ENCODE data around the gene ZDHHC14.

Gene ZDHHC14

DNA sequence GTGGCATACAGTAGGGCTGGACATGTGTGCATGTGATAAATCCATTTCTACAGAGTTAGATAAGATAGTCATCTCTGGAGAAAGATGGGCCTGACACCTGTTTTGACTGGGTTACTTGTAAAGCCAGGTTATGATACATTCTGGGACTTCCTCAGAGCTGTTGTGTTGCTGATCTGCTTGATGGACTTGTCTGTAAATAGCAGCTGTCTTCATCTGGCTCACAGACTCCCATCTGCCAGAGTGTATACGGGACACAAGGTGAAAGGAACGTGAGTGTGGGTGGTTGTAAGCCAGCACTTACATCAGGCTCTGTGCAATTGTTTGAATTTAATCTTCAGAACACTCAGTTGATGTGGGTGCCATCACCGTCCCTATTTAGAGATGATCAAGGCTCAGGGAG is 49.8 kb downstream of the ZDHHC14 start:
- DNase-seq (ENCODE audit: extremely low read depth, low read depth): no peak
- no peak overlapping the region for H3K4me3 ChIP-seq (replicated peaks; ENCODE audit: low read depth, low read length)
- TF ChIP-seq CTCF (IDR thresholded peaks at IDR 0.05; ENCODE audit: low read depth, low read length, missing control alignments): no peak

DNA sequence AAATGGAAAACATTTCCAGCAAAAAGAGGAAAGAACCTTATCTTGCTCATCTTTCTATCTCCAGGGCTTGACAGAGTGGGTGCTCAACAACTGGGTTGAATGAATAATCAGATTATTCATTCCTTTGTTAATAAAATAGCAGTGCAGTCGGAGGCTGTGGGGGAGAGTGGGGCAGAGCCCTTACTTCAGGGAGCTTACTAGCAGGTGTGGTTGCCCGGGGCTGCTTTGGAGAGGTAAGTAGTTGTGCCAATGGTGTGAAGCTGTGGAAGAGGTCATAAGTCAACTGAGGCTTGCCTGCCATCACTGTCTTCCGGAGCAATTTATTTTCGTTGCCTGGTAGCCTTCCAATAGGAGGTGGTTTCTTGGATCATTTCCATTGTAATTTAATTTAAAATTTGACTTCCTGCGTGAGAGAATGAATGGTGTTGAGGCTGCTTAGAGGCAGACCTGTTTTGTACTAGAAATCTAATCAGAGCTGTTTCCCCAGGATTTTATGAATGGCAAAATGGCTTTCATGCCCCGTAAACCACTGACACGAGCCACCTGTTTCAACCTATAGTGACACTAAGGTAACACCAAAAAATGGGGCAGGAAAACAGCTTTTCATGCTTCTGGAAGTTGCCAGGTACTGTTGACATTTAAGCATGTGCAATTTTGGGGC is 51.4 kb downstream of the ZDHHC14 start:
- TF ChIP-seq CTCF (IDR thresholded peaks at IDR 0.05; ENCODE audit: low read depth, low read length, missing control alignments): no peak
- DNase-seq (ENCODE audit: extremely low read depth, low read depth): no peak
- no peak overlapping the region for H3K4me3 ChIP-seq (replicated peaks; ENCODE audit: low read depth, low read length)

DNA sequence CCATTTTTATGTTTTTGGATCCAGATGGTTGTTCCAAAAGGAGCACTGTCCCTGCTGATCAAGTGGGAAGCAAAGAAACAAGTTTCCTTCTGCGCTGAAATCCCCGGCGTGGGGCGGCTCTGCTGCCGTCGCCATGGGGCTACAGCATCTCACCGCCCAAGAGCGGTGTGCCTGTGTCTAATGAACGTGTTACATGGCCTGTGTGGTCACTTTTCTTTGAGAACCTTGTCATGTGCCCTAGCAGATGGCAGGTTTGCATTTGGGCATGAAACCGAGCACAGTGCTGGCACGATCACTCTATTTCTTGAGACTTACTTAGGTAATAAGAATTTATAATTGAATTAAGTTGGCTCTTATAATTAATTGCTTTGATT is 51.9 kb downstream of the ZDHHC14 start:
- no peak overlapping the region for H3K4me3 ChIP-seq (replicated peaks; ENCODE audit: low read depth, low read length)
- TF ChIP-seq CTCF (IDR thresholded peaks at IDR 0.05; ENCODE audit: low read depth, low read length, missing control alignments): no peak
- no peak for DNase-seq (ENCODE audit: extremely low read depth, low read depth)

DNA sequence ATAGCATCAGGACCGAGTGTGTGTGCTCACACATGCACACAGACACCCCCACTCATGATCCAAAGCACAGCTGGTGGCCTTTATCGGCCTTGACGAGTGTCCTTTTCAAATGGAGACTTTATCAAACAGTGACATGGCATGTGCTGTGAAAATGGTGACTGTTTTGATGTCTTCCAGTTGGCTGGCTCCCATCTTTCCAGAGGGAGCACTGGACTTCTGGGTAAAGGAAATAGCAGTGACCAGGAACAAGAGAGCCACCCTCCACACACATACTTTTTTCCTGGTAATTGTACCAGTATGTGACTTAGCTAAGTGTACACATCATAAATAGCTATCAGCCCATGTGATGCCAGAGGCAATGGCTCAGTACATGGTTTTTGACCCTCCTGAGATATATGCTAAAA is 52.7 kb downstream of the ZDHHC14 start:
- no peak for DNase-seq (ENCODE audit: extremely low read depth, low read depth)
- no peak for TF ChIP-seq CTCF (IDR thresholded peaks at IDR 0.05; ENCODE audit: low read depth, low read length, missing control alignments)
- no peak overlapping the region for H3K4me3 ChIP-seq (replicated peaks; ENCODE audit: low read depth, low read length)

- no peak overlapping the region for H3K4me3 ChIP-seq (replicated peaks; ENCODE audit: low read depth, low read length)
- no peak for DNase-seq (ENCODE audit: extremely low read depth, low read depth)
- no peak for TF ChIP-seq CTCF (IDR thresholded peaks at IDR 0.05; ENCODE audit: low read depth, low read length, missing control alignments)
Observed at GRCh38 chr6:157434349-157435033, 53.5 kb downstream of the ZDHHC14 start.

- no peak for TF ChIP-seq CTCF (IDR thresholded peaks at IDR 0.05; ENCODE audit: low read depth, low read length, missing control alignments)
- no peak overlapping the region for H3K4me3 ChIP-seq (replicated peaks; ENCODE audit: low read depth, low read length)
- no peak for DNase-seq (ENCODE audit: extremely low read depth, low read depth)
Observed at GRCh38 chr6:157436219-157436943, 55.4 kb downstream of the ZDHHC14 start.

All from HFF-Myc (cell line).